ENCODE results near the gene PDIA6.

PDIA6 gene

GRCh38 chr2:10765914-10766313, 46.7 kb downstream of the PDIA6 start:
- Histone ChIP-seq H3K4me3 (replicated peaks; ENCODE audit: insufficient read depth, low read length) (no peak overlapping the region), H3K27me3 (ENCODE audit: insufficient read depth, poor library complexity, severe bottlenecking) (peaks cover 11% of the 10 kb centered on the region), H3K27ac (replicated peaks) (no peak overlapping the region)
- DNase-seq (ENCODE audit: low read depth in 1 of 2, low spot score in 1 of 2), result no peak
- no peak for TF ChIP-seq CTCF (IDR thresholded peaks at IDR 0.05; ENCODE audit: insufficient read depth, low read length)
- no peak for TF ChIP-seq SPI1 (IDR thresholded peaks at IDR 0.05; ENCODE audit: borderline replicate concordance, low read depth)
- no peak for TF ChIP-seq POLR2AphosphoS5 (IDR thresholded peaks at IDR 0.05; ENCODE audit: low read depth)
- TF ChIP-seq GABPA (IDR thresholded peaks at IDR 0.05; ENCODE audit: low read depth), result no peak
- no peak for TF ChIP-seq REST (IDR thresholded peaks at IDR 0.05; ENCODE audit: insufficient replicate concordance, low read depth)

GRCh38 chr2:10765461-10765860, 47.1 kb downstream of the PDIA6 start:
- no peak for TF ChIP-seq POLR2AphosphoS5 (IDR thresholded peaks at IDR 0.05; ENCODE audit: low read depth)
- TF ChIP-seq GABPA (IDR thresholded peaks at IDR 0.05; ENCODE audit: low read depth), result no peak
- TF ChIP-seq CTCF (IDR thresholded peaks at IDR 0.05; ENCODE audit: insufficient read depth, low read length), result no peak
- TF ChIP-seq SPI1 (IDR thresholded peaks at IDR 0.05; ENCODE audit: borderline replicate concordance, low read depth), result no peak
- TF ChIP-seq REST (IDR thresholded peaks at IDR 0.05; ENCODE audit: insufficient replicate concordance, low read depth), result no peak
- peaks cover 11% of the 10 kb centered on the region for H3K27me3 ChIP-seq (ENCODE audit: insufficient read depth, poor library complexity, severe bottlenecking)
- no peak overlapping the region for H3K27ac ChIP-seq (replicated peaks)
- DNase-seq (ENCODE audit: low read depth in 1 of 2, low spot score in 1 of 2), result no peak
- no peak overlapping the region for H3K4me3 ChIP-seq (replicated peaks; ENCODE audit: insufficient read depth, low read length)

- TF ChIP-seq GABPA (IDR thresholded peaks at IDR 0.05; ENCODE audit: low read depth), result no peak
- no peak for TF ChIP-seq REST (IDR thresholded peaks at IDR 0.05; ENCODE audit: insufficient replicate concordance, low read depth)
- no peak for TF ChIP-seq POLR2AphosphoS5 (IDR thresholded peaks at IDR 0.05; ENCODE audit: low read depth)
- TF ChIP-seq SPI1 (IDR thresholded peaks at IDR 0.05; ENCODE audit: borderline replicate concordance, low read depth), result no peak
- TF ChIP-seq CTCF (IDR thresholded peaks at IDR 0.05; ENCODE audit: insufficient read depth, low read length), result no peak
- no peak overlapping the region for H3K4me3 ChIP-seq (replicated peaks; ENCODE audit: insufficient read depth, low read length)
- peaks cover 11% of the 10 kb centered on the region for H3K27me3 ChIP-seq (ENCODE audit: insufficient read depth, poor library complexity, severe bottlenecking)
- no peak for DNase-seq (ENCODE audit: low read depth in 1 of 2, low spot score in 1 of 2)
- H3K27ac ChIP-seq (replicated peaks), result no peak overlapping the region
Observed at GRCh38 chr2:10764896-10765295, 47.7 kb downstream of the PDIA6 start.

All from HL-60 (cell line).